LHCN-M2 (cell line): ENCODE results near the gene FOXL2NB. TPM values are rescaled to one million over a fixed set of nuclear protein-coding genes. Genes with fewer than 3 reads are reported as not detected.

Experiments used
- DNase-seq: peaks from one replicate; pipeline ENCODE4 v3.0.0-alpha.2; 2012; ENCODE audit warnings: low read depth
- total RNA-seq: library from RNA; depleted of rRNA; stranded (reverse); fragments of >200 nt; gene quantifications from 2 replicates; pipeline ENCODE4 v1.2.3, GENCODE V29; 2014; rRNA removed

FOXL2NB gene
- total RNA-seq, 1 experiment from 2014 or later, result 4.0 TPM

GRCh38 chr3:138995706-138996105 lies 48.7 kb downstream of the FOXL2NB start:
- DNase-seq, result no peak

Other genes with a start within 250 kb of the FOXL2NB start
- 6.6 and 10.2 TPM in 2 replicates for gene PIK3CB, start 112.3 kb upstream of the FOXL2NB start, total RNA-seq
- gene FOXL2, start 80 bp upstream of the FOXL2NB start, total RNA-seq, result 6.3 and 7.4 TPM in 2 replicates
- not detected in 2 replicates for gene PRR23A, start 59.1 kb downstream of the FOXL2NB start, total RNA-seq
- gene PRR23B, start 73.7 kb downstream of the FOXL2NB start, total RNA-seq, result not detected in 2 replicates
- not detected in 2 replicates for gene PRR23C, start 97.7 kb downstream of the FOXL2NB start, total RNA-seq